GM12891 (cell line): ENCODE data around the gene MGARP.

ENCODE experiments used
- PAX5 ChIP-seq: IDR thresholded peaks from 2 replicates; pipeline ENCODE4 v1.6.1; 2011; ENCODE audit warnings: low read length, moderate library complexity, mild to moderate bottlenecking; ENCODE audit not compliant: insufficient read depth, severe bottlenecking
- POLR2A ChIP-seq: IDR thresholded peaks from 2 replicates; pipeline ENCODE4 v1.6.1; 2011; ENCODE audit warnings: low read depth, low read length, control low read depth
- POLR2AphosphoS5 ChIP-seq: IDR thresholded peaks from 2 replicates; pipeline ENCODE4 v1.6.1; 2011; ENCODE audit warnings: low read depth, low read length, control low read depth

GRCh38 chr4:139221687-139222086, 58.3 kb downstream of the MGARP start:
- TF ChIP-seq POLR2A (no peak), POLR2AphosphoS5 (no peak), PAX5 (no peak)
